Duodenal mucosa (tissue), 2 donors: ENCODE results near the gene COLEC12.

Source experiments
- H3K27ac ChIP-seq: one replicate; pipeline ENCODE4 v1.7.0; 2013; ENCODE audit warnings: low read depth, low read length
- H3K27me3 ChIP-seq, 2 donors: one replicate each; pipeline ENCODE4 v1.7.0; 2013; ENCODE audit warnings: low read length in 2 of 2, control low read depth in 1 of 2; ENCODE audit not compliant: insufficient read depth in 2 of 2, control insufficient read depth in 1 of 2
- H3K36me3 ChIP-seq, 2 donors: one replicate each; pipeline ENCODE4 v1.7.0; 2013; ENCODE audit warnings: low read length in 2 of 2, control low read depth in 1 of 2; ENCODE audit not compliant: insufficient read depth in 2 of 2, control insufficient read depth in 1 of 2
- H3K4me1 ChIP-seq, 2 donors: one replicate each; pipeline ENCODE4 v1.7.0; 2013; ENCODE audit warnings: low read length in 2 of 2, control low read depth in 1 of 2; ENCODE audit not compliant: insufficient read depth in 2 of 2, control insufficient read depth in 1 of 2
- H3K4me3 ChIP-seq, 2 donors: one replicate each; pipeline ENCODE4 v1.7.0; 2013; ENCODE audit warnings: low read length in 2 of 2, low read depth in 1 of 2
- H3K9ac ChIP-seq, 2 donors: one replicate each; pipeline ENCODE4 v1.7.0; 2013; ENCODE audit warnings: low read length in 2 of 2, low read depth in 1 of 2
- H3K9me3 ChIP-seq, 2 donors: one replicate each; pipeline ENCODE4 v1.7.0; 2013; ENCODE audit warnings: low read length in 2 of 2, control low read depth in 1 of 2; ENCODE audit not compliant: control insufficient read depth in 1 of 2

Gene COLEC12

GRCh38 chr18:475202-476031 lies 25.1 kb downstream of the COLEC12 start:
- H3K9me3 ChIP-seq: no peaks in the 10 kb centered on the region
- no peaks in the 10 kb centered on the region for H3K36me3 ChIP-seq
- peaks cover 0 to 10% of the 10 kb centered on the region in 2 donors for H3K4me1 ChIP-seq
- no peak overlapping the region for H3K9ac ChIP-seq
- H3K27me3 ChIP-seq: no peaks in the 10 kb centered on the region
- no peak overlapping the region for H3K4me3 ChIP-seq
- no peak overlapping the region for H3K27ac ChIP-seq

GRCh38 chr18:474416-474815 lies 26.1 kb downstream of the COLEC12 start:
- no peak overlapping the region for H3K4me3 ChIP-seq
- no peaks in the 10 kb centered on the region for H3K36me3 ChIP-seq
- no peaks in the 10 kb centered on the region for H3K9me3 ChIP-seq
- H3K9ac ChIP-seq: no peak overlapping the region
- H3K27ac ChIP-seq: no peak overlapping the region
- H3K27me3 ChIP-seq: no peaks in the 10 kb centered on the region
- peaks cover 0 to 7% of the 10 kb centered on the region in 2 donors for H3K4me1 ChIP-seq

DNA sequence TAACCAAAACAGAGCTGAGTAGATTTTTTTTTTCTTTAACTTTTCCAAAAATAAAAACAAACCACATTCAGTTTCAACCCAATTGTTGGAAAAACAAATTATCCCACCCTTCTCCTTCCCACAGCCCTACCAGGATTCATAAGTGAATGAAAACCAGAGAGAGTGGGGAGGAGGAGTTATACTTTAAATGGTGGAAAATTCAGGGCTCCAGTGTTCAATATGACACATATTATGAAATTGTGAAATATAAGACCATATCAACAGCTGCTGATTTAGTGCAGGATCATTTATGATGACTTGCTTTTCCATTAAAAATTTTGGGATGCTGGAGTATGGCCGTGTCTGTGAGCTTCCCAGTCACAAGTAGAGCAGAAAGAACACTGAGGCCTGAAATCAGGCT lies 26.7 kb downstream of the COLEC12 start:
- no peak overlapping the region for H3K4me3 ChIP-seq
- H3K9ac ChIP-seq: no peak overlapping the region
- H3K9me3 ChIP-seq: no peaks in the 10 kb centered on the region
- H3K4me1 ChIP-seq: peaks cover 0 to 6% of the 10 kb centered on the region in 2 donors
- no peaks in the 10 kb centered on the region for H3K36me3 ChIP-seq
- H3K27me3 ChIP-seq: no peaks in the 10 kb centered on the region
- H3K27ac ChIP-seq: no peak overlapping the region

GRCh38 chr18:471716-472115 lies 28.8 kb downstream of the COLEC12 start:
- Histone ChIP-seq H3K4me1 (peaks cover 0 to 5% of the 10 kb centered on the region in 2 donors), H3K36me3 (no peaks in the 10 kb centered on the region), H3K4me3 (no peak overlapping the region), H3K9ac (no peak overlapping the region), H3K27me3 (no peaks in the 10 kb centered on the region), H3K27ac (no peak overlapping the region), H3K9me3 (no peaks in the 10 kb centered on the region)

GRCh38 chr18:470661-471501 lies 29.6 kb downstream of the COLEC12 start:
- H3K27me3 ChIP-seq: no peaks in the 10 kb centered on the region
- no peaks in the 10 kb centered on the region for H3K9me3 ChIP-seq
- H3K9ac ChIP-seq: no peak overlapping the region
- no peaks in the 10 kb centered on the region for H3K36me3 ChIP-seq
- H3K27ac ChIP-seq: no peak overlapping the region
- no peak overlapping the region for H3K4me3 ChIP-seq
- H3K4me1 ChIP-seq: no peaks in the 10 kb centered on the region

- Histone ChIP-seq H3K9ac (no peak overlapping the region), H3K4me1 (no peaks in the 10 kb centered on the region), H3K9me3 (no peaks in the 10 kb centered on the region), H3K4me3 (no peak overlapping the region), H3K27ac (no peak overlapping the region), H3K36me3 (no peaks in the 10 kb centered on the region), H3K27me3 (no peaks in the 10 kb centered on the region)
These were observed 31.3 kb downstream of the COLEC12 start for GRCh38 chr18:468955-469790.

GRCh38 chr18:463827-464541 lies 36.5 kb downstream of the COLEC12 start:
- H3K4me3 ChIP-seq: no peak overlapping the region

GRCh38 chr18:463403-463802 lies 37.1 kb downstream of the COLEC12 start:
- Histone ChIP-seq H3K4me1 (no peaks in the 10 kb centered on the region), H3K4me3 (no peak overlapping the region), H3K27me3 (no peaks in the 10 kb centered on the region), H3K9ac (no peak overlapping the region), H3K27ac (no peak overlapping the region), H3K36me3 (no peaks in the 10 kb centered on the region), H3K9me3 (no peaks in the 10 kb centered on the region)

More at GRCh38 chr18:463827-464541, 36.5 kb downstream of the COLEC12 start:
- Histone ChIP-seq H3K27me3 (no peaks in the 10 kb centered on the region), H3K4me1 (no peaks in the 10 kb centered on the region), H3K36me3 (no peaks in the 10 kb centered on the region), H3K9me3 (no peaks in the 10 kb centered on the region), H3K27ac (no peak overlapping the region), H3K9ac (no peak overlapping the region)

DNA sequence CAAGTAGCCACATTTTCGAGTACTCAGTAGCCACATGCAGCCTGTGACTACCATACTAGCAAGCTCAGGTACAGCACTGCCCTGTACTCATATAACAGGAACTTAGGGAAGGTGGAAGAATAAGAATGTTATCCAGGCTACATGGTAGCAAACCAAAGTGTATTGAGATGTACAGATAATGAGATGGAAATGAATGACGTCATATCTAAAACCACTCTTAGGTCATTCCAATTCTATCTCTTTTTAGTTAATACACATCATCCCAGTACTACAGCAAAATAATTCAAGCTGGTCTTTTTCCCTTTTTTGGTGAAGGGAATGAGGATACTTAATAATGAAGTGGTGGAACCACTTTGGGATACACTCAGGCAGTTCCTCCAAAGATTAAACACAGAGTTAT lies 38.7 kb downstream of the COLEC12 start:
- H3K9me3 ChIP-seq: no peaks in the 10 kb centered on the region
- no peaks in the 10 kb centered on the region for H3K27me3 ChIP-seq
- H3K9ac ChIP-seq: no peak overlapping the region
- no peak overlapping the region for H3K4me3 ChIP-seq
- H3K27ac ChIP-seq: no peak overlapping the region
- no peaks in the 10 kb centered on the region for H3K36me3 ChIP-seq
- no peaks in the 10 kb centered on the region for H3K4me1 ChIP-seq
